ENCODE measurements around the gene NIM1K.

DNA sequence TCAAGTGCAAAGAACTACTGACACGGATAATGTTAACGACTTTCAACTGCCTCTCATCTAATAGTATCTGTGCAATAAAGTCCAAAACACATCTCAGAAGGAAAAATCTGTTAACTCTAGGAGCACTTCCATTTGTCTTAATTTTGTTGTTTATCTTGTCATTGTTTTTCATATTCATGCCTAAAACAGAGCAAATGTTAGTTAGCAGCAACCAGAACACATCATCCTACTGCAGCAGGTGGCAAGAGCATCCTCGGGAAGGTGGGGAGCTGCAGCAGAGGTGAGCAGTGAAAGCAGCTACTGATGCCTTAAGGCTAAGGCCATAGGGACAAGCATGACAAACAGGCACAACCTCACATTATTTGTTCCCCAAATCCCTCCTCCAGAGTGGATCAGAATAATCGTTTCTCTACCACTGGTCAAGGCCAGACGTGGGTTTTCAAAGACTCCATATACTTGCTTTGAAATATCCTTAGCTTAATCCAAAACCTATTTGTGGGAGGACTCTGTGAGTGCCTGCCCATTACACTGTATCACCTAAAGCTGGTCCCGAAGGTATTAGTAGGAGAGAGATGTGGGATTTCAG is 120.1 kb downstream of the NIM1K start:
- TF ChIP-seq ZNF274 (CRISPR knock-in tag; IDR thresholded peaks at IDR 0.05) (no peak), TCF7L2 (IDR thresholded peaks at IDR 0.05; ENCODE audit: low read depth, low read length) (no peak), YY1 (IDR thresholded peaks at IDR 0.05; ENCODE audit: insufficient read depth, insufficient replicate concordance, low read depth, low read length) (no peak)
